Raji (cell line): ENCODE results near the gene CARHSP1.

ENCODE experiments used
- POLR2A ChIP-seq: IDR thresholded peaks from 2 replicates; pipeline ENCODE4 v1.6.1; 2011; ENCODE audit warnings: low read depth, low read length, control low read depth; ENCODE audit not compliant: insufficient read depth

Gene CARHSP1

DNA sequence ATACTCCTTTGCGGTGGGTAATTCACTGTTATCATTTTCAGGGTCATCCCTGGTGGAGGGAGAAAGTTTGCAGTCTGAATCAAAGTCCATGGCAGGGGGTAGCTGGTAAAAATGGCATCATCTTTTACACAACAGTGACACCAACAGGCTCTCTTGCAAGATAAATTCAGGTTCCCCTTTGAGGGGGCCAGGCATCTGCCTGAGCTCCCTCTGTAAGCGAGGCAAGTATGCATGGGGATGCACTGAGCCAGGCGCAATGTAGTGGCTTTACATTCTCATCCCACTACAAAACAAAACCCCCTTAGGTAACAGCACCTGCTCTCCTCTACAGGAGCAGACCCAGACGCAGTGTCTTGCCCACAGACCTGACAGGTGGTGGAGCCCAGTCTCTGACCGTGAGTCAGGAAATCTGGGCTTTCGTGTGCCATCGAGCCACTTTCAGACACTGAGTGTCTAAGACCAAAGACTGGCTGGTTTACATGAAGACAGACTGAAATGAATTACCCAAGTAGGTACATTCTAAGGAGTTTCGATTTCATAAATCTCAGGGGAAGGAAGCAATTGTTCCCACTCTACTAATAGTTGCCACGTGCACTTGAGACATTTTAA, 31.0 kb upstream of the CARHSP1 start:
- no peak for TF ChIP-seq POLR2A

DNA sequence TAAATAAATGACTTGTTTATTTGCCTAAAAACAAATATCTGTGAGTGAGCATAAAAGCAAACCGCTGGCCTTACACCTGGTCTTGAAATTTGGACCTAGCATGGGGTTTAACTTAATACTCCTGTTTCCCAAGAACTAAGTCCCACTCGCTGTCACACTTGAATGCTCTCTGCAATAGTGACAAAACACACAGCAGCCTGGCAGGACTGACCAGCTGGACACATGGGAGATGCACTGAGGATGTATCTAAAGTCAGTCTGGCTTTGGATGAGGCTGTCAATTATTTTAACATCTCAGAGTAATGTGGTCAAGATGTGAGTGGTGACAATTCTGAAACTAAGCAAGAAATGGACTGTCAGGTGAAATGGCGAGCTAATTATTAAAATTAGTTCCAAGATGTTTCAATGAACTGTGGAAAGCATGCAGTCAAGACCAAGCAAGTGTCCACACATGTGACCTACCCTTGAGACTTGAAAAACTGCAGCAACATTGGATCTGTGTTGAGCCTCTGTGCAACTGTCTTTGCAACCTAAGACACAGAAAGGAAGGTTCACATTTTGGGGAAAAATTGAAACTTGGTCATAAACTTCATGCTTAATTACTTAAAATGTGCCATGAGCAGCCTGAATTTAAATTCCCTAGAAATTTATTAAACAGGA, 30.0 kb upstream of the CARHSP1 start:
- TF ChIP-seq POLR2A, result no peak

- no peak for TF ChIP-seq POLR2A
Observed at GRCh38 chr16:8894736-8895334, 26.0 kb upstream of the CARHSP1 start.

- no peak for TF ChIP-seq POLR2A
Observed at GRCh38 chr16:8893976-8894690, 25.3 kb upstream of the CARHSP1 start.

DNA sequence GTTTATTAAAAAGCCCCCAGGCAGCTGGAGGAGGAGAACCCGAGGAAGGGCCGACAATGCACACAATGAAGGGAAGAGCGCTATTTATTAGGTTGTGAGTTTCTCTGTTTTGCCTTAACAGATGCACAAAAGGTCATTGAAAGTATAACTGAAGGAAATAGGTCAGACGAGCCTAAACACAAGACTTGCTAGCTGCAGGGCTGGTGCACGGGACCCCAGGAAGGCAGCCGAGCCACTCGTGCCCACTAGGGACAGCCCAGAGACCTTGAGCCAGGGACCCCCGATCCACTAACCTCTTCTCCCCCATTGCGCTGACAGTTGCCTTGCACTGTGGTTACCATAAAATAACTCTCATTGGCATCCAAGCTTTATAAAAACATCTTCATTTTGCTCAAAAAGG, 24.6 kb upstream of the CARHSP1 start:
- TF ChIP-seq POLR2A, result no peak

DNA sequence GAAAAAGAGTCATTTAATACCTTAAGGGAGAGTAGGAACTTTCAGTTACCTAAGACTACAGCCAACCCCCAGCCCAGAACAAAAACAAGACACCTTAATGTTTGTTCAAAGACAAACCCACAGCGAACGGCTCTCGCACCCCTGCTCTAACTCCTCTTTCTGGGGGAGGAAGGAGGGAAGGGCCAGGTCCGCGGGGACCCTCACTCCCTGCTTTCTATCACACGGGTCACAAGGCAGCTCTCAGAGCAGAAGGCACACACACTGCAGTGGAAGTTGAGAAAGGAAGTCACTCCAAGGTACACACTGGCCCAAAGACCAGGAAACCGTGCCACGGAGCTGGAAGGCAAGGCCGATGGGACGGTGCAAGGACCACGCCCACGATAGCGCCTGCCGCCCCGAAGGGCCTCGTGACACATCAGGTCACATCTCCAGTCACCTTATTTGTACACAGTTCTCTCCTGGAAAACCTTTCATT, 23.3 kb upstream of the CARHSP1 start:
- TF ChIP-seq POLR2A, result no peak

GRCh38 chr16:8890549-8890921, 21.7 kb upstream of the CARHSP1 start:
- TF ChIP-seq POLR2A, result no peak

DNA sequence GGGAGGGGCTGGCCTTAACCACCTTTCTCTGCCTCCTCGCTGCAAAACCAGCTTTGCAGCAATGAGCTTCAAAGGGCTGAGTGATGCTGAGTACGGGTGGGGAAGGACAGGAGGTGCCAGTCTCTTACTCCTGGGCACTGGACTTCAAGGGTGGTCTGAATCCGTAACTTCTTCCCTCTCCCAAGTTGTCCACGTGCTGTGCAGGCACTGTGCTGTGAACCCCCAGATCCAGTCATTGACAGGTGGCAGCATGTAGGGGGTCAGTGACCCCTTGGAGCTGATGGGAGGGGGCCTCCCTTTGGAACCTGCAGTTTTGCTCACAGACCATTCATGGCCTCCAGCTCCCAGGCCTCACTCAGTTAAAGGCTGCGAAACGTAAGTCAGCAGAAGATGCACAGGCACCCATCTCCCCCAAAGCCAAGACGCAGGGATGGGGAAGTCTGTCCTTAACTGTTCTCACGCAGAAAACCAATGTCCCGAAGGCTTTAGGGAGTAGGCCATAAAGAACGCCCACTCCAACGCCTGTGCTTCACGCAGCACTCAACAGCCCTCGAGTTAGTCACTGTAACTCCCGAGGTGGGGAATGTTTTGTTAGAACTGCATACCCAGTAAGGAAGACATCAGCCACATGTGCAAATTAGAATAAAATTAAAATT, 21.2 kb upstream of the CARHSP1 start:
- no peak for TF ChIP-seq POLR2A

DNA sequence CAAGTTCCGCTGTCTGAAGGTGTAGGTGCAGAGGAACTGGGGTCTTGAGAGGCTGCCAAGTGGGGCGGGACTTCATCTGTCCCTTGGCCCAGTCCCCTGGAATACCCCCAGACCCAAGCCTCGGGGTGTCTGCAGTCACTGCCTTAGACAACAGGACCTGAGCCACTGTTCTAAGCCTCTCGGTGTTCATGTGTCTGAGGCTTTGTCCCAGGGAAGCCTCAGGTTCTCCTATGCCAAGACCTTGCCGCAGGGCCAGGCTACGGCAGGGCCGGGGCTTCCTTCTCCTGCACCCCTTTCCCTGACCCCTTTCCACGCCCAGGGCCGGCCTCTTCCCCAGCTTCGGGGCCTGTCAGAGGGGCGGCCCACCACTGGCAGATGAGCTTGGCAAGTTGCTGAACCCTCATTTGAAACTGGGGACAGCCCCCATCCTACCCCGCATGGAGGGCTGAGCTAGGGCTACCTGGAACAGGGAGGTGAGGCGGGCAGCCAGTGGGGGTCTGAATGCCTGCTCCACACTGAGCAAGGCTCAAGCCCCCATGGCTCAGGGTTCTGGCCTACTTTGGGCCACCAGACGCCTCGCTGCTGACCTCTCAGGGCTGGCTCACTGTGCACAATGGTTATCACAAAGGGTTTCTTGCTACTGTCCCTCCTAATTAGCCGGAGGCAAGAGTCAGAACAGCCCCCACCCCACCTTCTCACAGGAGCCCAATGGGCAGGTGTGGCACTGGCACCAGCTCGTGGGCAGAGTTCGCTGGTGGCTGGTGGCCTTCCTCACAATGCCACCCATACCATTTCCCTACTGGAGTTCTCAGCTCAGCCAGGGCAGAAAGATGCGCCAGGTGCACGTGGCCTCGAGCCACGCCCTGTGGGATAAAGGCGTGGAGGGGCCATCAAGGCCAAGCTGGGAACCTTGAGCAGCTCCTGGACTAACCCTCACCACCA, 20.4 kb upstream of the CARHSP1 start:
- no peak for TF ChIP-seq POLR2A

DNA sequence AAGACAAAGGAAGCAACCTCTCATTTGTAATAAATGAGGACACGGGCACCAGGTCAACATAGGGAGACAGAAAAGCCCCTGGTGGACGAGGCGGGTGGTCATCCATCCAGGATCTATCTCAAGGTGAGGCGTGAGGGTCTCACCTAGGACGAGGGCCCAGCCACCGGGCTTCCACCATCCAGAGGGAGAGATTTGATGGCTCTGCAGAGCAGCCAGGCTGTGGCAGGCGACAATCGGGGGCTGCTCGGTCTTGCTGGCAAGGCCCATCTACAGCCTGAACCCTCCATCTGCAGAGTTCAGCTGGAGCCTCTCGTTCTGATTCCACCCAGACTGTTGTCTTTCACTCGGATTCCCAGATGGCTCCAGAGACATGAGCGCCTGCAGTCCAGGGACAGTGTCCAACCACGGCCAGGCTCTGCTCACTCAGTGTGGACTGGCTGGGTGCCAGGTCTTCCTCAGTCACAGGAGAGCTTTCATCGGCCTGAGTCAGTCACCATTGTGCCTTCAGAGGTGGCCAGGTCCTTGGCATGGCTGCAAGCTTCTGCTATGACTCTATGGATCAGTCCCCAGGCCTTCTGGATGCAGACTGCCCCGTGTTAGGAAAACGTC, 19.2 kb upstream of the CARHSP1 start:
- no peak for TF ChIP-seq POLR2A

- TF ChIP-seq POLR2A, result no peak
Observed at GRCh38 chr16:8887431-8887765, 18.6 kb upstream of the CARHSP1 start.

- no peak for TF ChIP-seq POLR2A
Observed at GRCh38 chr16:8886593-8887430, 18.0 kb upstream of the CARHSP1 start.
